Activated CD8-positive, alpha-beta memory T cell treated with anti-CD3 and anti-CD28 coated beads, Interleukin-2, amount 10 ng/mL, durations not matched to agents 7 days and 5 days (primary cell): ENCODE results near the gene NFASC. TPM values are rescaled to one million over a fixed set of nuclear protein-coding genes. Genes with fewer than 3 reads are reported as not detected.

ENCODE experiments used
- ATAC-seq: fragments of 150-1000 bp; cut with Tn5 transposase; one replicate; pipeline ENCODE4 v1.10.0; 2021; ENCODE audit warnings: moderate library complexity
- CTCF ChIA-PET: fragments of 350-600 bp; sonication (Branson Sonifier 250); formaldehyde crosslinking; loops from one replicate; lab custom pipeline; 2021; ENCODE audit warnings: antibody characterized with exemption; lab: Charles Lee
- DNase-seq: peaks from one replicate; pipeline ENCODE4 v3.0.0-alpha.2; 2020
- H3K27ac Mint-ChIP-seq: one replicate; pipeline ENCODE4 v1.8.0; 2021; ENCODE audit warnings: mild to moderate bottlenecking, mixed read lengths
- H3K27me3 Mint-ChIP-seq: one replicate; pipeline ENCODE4 v1.8.0; 2021; ENCODE audit warnings: mixed read lengths
- H3K36me3 Mint-ChIP-seq: one replicate; pipeline ENCODE4 v1.8.0; 2021; ENCODE audit warnings: mild to moderate bottlenecking, mixed read lengths
- H3K4me1 Mint-ChIP-seq: one replicate; pipeline ENCODE4 v1.8.0; 2021; ENCODE audit warnings: mixed read lengths
- H3K4me3 Mint-ChIP-seq: one replicate; pipeline ENCODE4 v1.8.0; 2021; ENCODE audit warnings: mild to moderate bottlenecking, moderate library complexity, mixed read lengths
- H3K9me3 Mint-ChIP-seq: one replicate; pipeline ENCODE4 v1.8.0; 2022; ENCODE audit warnings: low read depth, mixed read lengths
- total RNA-seq, 2 experiments: library from RNA; stranded (reverse); gene quantifications; one replicate each; pipeline ENCODE4 v1.2.3, GENCODE V29; 2021

The NFASC gene
- total RNA-seq, 2 experiments from 2014 or later: 0.14 to 0.23 TPM

DNA sequence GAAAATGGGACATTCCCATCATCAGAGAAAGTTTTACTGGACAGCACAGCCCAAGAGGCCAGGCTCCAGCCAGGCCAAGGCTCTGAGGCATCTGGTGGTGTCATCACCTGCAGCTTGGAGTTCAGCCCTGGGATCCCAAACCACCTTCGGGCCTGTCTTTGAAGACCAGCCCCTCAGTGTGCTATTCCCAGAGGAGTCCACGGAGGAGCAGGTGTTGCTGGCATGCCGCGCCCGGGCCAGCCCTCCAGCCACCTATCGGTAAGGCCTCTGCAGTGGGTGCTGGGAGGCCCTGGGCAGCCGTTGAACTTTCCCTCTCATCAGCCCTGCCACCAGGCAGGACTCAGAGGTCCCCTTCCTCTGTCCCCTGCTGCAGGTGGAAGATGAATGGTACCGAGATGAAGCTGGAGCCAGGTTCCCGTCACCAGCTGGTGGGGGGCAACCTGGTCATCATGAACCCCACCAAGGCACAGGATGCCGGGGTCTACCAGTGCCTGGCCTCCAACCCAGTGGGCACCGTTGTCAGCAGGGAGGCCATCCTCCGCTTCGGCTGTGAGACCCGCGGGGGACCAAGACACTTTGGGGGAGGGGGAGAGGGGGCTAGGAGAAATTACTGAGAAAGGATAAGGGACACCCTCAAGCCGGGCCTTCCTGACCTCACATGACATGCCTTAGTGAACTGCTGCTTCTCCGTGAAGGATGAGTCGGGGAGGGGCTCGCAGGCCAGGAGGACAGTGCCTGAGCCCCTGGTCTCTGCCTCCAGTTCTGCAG is 187.3 kb downstream of the NFASC start:
- Mint-ChIP-seq H3K4me3 (no peak overlapping the region), H3K4me1 (no peaks in the 10 kb centered on the region), H3K9me3 (no peaks in the 10 kb centered on the region), H3K36me3 (no peaks in the 10 kb centered on the region), H3K27ac (no peak overlapping the region), H3K27me3 (no peaks in the 10 kb centered on the region)
- CTCF ChIA-PET: no interaction called here
- no peak for DNase-seq
- ATAC-seq: no peak

DNA sequence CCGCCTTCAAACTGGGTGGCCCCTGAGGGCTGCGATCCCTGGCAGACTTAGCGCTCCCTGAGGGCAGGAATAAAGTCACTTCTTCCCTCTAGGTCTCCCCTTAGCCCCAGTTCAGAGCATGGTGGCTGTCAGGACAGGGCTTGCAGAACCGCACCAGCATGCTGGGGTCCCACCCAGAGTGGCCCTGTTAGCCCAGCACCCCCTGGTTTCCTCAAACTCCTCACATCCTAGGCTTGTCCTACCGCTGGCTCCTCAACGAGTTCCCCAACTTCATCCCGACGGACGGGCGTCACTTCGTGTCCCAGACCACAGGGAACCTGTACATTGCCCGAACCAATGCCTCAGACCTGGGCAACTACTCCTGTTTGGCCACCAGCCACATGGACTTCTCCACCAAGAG is 188.2 kb downstream of the NFASC start:
- Mint-ChIP-seq H3K27me3 (no peaks in the 10 kb centered on the region), H3K9me3 (no peaks in the 10 kb centered on the region), H3K27ac (no peak overlapping the region), H3K36me3 (no peaks in the 10 kb centered on the region), H3K4me3 (no peak overlapping the region), H3K4me1 (no peaks in the 10 kb centered on the region)
- CTCF ChIA-PET: no interaction called here
- DNase-seq (no peak), ATAC-seq (no peak)

DNA sequence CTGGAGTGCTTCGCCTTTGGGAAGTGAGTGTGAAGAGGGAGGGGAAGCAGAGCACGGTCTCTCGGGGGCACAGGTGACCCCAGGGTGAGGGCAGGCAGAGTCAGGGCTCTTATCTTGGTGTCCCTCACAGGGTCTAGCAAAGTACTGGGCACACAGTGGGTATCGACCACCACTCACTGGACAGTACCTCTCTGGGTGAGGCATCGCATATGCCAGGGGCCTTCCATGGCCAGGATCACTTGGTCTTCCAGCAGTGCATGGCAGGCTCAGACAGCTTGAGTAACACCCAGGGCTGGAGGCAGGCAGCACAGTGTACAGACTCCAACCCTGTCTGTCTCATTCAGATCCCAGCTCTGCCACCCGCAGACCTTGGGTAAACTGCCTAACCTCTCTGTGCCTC is 189.0 kb downstream of the NFASC start:
- Mint-ChIP-seq H3K27me3 (no peaks in the 10 kb centered on the region), H3K36me3 (no peaks in the 10 kb centered on the region), H3K9me3 (no peaks in the 10 kb centered on the region), H3K4me1 (no peaks in the 10 kb centered on the region), H3K27ac (no peak overlapping the region), H3K4me3 (no peak overlapping the region)
- DNase-seq (no peak), ATAC-seq (no peak)
- CTCF ChIA-PET: no interaction called here

DNA sequence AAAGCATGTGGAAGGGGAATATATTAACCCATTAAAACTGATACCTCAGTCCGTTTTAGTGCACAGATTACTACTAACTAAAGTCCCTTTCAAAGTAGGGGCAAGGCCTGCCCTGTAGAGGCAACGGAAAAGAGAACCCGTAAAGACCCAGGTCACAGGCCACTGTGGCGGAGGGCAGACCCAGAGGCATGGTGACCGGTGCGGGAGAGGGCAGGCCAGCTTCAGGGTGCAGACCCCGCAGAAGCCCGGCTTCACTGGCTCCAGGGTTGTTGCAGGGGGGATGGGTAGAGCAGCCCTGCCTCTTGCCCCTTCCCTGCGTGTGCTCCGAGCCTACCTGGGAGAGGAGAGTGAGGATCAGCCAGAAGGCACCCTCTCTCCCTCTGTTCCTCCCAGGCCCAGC is 190.1 kb downstream of the NFASC start:
- Mint-ChIP-seq H3K9me3 (no peaks in the 10 kb centered on the region), H3K36me3 (no peaks in the 10 kb centered on the region), H3K27ac (no peak overlapping the region), H3K4me1 (no peaks in the 10 kb centered on the region), H3K27me3 (no peaks in the 10 kb centered on the region), H3K4me3 (no peak overlapping the region)
- CTCF ChIA-PET: interaction anchor here (1.2 to 3.9 kb wide), 26 partner anchors 9 to 293 kb away, joined by 3 to 103 read pairs (median 7); partner anchors contain the start of genes RBBP5 and TMEM81
- ATAC-seq (no peak), DNase-seq (no peak)

DNA sequence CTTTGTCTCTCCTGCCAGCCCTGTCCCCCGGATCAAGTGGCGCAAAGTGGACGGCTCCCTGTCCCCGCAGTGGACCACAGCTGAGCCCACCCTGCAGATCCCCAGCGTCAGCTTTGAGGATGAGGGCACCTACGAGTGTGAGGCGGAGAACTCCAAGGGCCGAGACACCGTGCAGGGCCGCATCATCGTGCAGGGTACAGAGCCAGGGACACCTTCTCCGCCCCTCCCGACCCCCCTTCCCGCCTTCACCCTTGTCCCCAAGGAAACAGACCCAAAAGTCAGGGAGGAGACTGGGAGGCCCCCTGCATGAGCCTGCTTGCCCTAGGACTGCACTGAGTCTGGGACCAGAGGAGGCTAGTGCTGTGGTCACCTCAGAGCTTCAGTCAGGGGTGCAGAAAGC is 190.6 kb downstream of the NFASC start:
- Mint-ChIP-seq H3K27me3 (no peaks in the 10 kb centered on the region), H3K4me1 (no peaks in the 10 kb centered on the region), H3K27ac (no peak overlapping the region), H3K36me3 (no peaks in the 10 kb centered on the region), H3K9me3 (no peaks in the 10 kb centered on the region), H3K4me3 (no peak overlapping the region)
- no peak for DNase-seq
- CTCF ChIA-PET: interaction anchor here (0.6 to 3.9 kb wide), 55 partner anchors 10 to 293 kb away, joined by 3 to 103 read pairs (median 5); partner anchors contain the start of genes RBBP5 and TMEM81
- peak; percentile 12 for ATAC-seq

DNA sequence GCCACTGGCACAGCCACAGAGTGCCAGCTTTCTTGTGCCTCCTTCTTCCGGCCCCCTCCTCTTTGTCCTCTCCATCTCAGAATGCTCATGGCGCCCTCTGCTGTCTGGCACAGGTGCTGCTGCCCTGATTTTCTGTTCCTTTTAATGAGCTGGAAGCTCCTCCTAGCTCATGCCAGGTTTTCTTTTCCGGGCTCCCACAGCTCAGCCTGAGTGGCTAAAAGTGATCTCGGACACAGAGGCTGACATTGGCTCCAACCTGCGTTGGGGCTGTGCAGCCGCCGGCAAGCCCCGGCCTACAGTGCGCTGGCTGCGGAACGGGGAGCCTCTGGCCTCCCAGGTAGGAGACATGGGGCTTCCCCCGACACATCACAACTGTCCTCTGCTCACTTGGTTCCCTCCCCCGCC is 191.0 kb downstream of the NFASC start:
- peak; percentile 81 for DNase-seq
- Mint-ChIP-seq H3K4me1 (no peaks in the 10 kb centered on the region), H3K27me3 (no peaks in the 10 kb centered on the region), H3K27ac (no peak overlapping the region), H3K36me3 (no peaks in the 10 kb centered on the region), H3K4me3 (no peak overlapping the region), H3K9me3 (no peaks in the 10 kb centered on the region)
- CTCF ChIA-PET: interaction anchor here (0.6 to 3.9 kb wide), 68 partner anchors 10 to 850 kb away, joined by 3 to 103 read pairs (median 4); partner anchors contain the start of genes RBBP5 and TMEM81
- ATAC-seq: peak; percentile 61

DNA sequence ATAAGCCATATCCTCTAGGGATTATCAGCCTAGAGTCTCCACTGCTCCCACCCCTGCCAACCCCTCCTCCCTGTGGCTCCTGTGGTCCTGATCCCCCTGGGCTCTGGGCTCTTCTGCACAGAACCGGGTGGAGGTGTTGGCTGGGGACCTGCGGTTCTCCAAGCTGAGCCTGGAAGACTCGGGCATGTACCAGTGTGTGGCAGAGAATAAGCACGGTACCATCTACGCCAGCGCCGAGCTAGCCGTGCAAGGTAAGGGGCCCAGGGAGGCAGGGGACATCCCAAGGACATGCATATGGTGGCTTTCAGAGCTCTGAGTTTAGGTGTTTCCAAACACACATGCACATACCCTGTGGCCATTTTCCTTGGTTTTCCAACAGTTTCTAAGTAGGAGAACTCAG is 191.7 kb downstream of the NFASC start:
- ATAC-seq (no peak), DNase-seq (no peak)
- no peaks in the 10 kb centered on the region for H3K9me3 Mint-ChIP-seq
- no peaks in the 10 kb centered on the region for H3K27me3 Mint-ChIP-seq
- no peak overlapping the region for H3K27ac Mint-ChIP-seq
- CTCF ChIA-PET: interaction anchor here (0.6 to 3.9 kb wide), 38 partner anchors 9 to 496 kb away, joined by 3 to 103 read pairs (median 6); partner anchors contain the start of genes RBBP5 and TMEM81
- H3K4me3 Mint-ChIP-seq: no peak overlapping the region
- H3K4me1 Mint-ChIP-seq: no peaks in the 10 kb centered on the region
- no peaks in the 10 kb centered on the region for H3K36me3 Mint-ChIP-seq

DNA sequence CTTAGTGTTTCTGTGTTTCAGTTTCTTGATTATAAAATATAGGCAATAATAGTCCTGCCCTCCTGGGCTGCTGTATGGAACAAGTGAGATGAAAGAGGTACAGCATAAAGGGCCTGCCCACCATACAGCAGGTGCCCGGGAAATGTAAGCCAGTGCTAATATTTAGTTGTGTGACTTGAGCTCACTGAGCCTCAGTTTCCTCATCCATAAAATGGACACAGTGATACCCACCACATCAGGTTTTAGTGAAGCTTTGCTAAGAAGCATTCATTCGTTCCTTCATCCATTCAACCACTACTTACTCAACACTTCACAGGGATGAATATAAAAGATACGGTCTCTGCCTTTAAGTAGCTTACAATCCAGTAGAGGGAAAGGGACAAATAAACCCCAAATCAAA is 192.2 kb downstream of the NFASC start:
- Mint-ChIP-seq H3K4me3 (no peak overlapping the region), H3K27ac (no peak overlapping the region), H3K4me1 (no peaks in the 10 kb centered on the region), H3K9me3 (no peaks in the 10 kb centered on the region), H3K27me3 (no peaks in the 10 kb centered on the region), H3K36me3 (no peaks in the 10 kb centered on the region)
- no peak for ATAC-seq
- CTCF ChIA-PET: interaction anchor here (0.6 to 3.9 kb wide), 16 partner anchors 8 to 210 kb away, joined by 3 to 103 read pairs (median 10); partner anchors contain the start of gene TMEM81
- DNase-seq: no peak

DNA sequence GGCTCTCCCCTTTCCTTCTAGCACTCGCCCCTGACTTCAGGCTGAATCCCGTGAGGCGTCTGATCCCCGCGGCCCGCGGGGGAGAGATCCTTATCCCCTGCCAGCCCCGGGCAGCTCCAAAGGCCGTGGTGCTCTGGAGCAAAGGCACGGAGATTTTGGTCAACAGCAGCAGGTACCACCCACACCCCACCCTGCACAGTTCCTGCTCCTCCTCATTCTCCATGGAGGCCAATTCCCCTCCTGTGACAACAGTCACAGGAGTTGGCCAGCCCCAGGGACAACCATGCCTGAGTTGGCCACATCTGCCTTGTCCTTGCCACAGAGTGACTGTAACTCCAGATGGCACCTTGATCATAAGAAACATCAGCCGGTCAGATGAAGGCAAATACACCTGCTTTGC is 193.6 kb downstream of the NFASC start:
- no peak overlapping the region for H3K27ac Mint-ChIP-seq
- H3K4me3 Mint-ChIP-seq: no peak overlapping the region
- H3K4me1 Mint-ChIP-seq: no peaks in the 10 kb centered on the region
- no peaks in the 10 kb centered on the region for H3K36me3 Mint-ChIP-seq
- CTCF ChIA-PET: interaction anchor here (0.6 to 3.9 kb wide), 2 partner anchors 18 to 652 kb away, joined by 3 to 28 read pairs; partner anchors contain the start of gene TMEM81
- H3K27me3 Mint-ChIP-seq: no peaks in the 10 kb centered on the region
- no peaks in the 10 kb centered on the region for H3K9me3 Mint-ChIP-seq
- no peak for ATAC-seq
- no peak for DNase-seq

DNA sequence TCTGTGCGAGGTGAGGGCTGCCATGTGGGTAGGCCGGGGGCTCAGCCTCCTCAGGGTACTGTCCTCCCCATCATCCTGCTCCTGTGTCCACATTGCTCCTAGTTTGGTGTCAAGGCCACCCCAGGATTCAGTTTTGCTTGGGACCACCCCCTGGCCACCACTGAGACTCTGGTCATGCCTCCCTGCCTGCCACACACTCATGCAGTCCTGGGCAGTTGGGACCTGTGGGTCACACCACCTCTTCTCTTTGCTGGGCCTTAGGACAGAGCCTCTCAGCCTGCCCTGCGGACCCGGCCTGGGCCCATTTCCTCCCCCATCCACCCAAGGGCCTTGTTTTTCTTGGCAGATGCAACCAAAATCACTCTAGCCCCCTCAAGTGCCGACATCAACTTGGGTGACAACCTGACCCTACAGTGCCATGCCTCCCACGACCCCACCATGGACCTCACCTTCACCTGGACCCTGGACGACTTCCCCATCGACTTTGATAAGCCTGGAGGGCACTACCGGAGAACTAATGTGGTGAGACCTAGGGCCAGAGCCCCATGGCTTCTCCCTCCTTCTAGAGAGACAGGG is 194.2 kb downstream of the NFASC start:
- Mint-ChIP-seq H3K27ac (no peak overlapping the region), H3K9me3 (no peaks in the 10 kb centered on the region), H3K27me3 (no peaks in the 10 kb centered on the region), H3K4me3 (no peak overlapping the region), H3K4me1 (no peaks in the 10 kb centered on the region), H3K36me3 (no peaks in the 10 kb centered on the region)
- CTCF ChIA-PET: no interaction called here
- DNase-seq: no peak
- ATAC-seq: no peak

DNA sequence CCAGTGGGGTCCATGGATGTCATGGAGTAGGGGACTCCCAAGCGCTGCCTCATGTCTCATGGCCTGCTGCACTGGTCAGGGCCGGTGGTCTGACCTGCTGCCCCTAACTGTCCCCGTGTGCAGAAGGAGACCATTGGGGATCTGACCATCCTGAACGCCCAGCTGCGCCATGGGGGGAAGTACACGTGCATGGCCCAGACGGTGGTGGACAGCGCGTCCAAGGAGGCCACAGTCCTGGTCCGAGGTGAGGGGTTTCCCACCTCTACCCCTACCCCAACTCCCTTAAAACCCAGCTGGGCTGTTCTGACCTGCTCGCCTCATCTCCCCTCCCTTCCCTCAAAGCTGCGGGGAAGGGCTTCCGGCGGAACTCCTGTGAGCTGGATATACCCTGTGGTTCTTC is 195.0 kb downstream of the NFASC start:
- Mint-ChIP-seq H3K9me3 (no peaks in the 10 kb centered on the region), H3K27ac (no peak overlapping the region), H3K4me1 (no peaks in the 10 kb centered on the region), H3K27me3 (no peaks in the 10 kb centered on the region), H3K36me3 (no peaks in the 10 kb centered on the region), H3K4me3 (no peak overlapping the region)
- ATAC-seq: no peak
- CTCF ChIA-PET: interaction anchor here (1.2 kb wide), 1 partner anchor 76 kb away, joined by 5 read pairs; no protein-coding TSS in a partner anchor
- DNase-seq: no peak

DNA sequence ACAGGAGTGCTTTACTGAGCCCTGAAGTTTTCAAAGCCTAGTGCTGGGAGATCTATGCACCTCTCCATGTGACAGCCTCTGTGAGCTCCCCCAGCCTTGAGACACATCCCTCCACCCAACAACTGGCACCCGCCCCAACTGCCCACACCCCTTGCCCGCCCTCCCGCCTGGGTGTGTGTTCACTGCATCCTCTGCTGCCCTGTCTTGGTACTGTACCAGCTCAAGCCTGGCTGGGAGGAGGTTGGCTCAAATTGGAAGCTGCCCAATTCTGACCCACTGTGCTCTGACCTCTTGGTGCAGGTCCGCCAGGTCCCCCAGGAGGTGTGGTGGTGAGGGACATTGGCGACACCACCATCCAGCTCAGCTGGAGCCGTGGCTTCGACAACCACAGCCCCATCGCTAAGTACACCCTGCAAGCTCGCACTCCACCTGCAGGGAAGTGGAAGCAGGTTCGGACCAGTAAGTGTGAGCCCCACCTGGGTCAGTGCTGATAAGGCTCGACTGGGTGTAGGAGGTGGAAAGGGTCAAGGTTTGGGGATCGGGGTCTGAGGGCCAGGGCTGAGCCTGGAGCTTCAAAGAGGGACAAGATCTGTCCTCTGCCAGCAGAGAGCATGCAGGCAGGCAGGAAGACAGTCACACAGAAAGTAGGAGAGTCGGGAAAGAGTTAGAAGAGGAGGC is 195.6 kb downstream of the NFASC start:
- CTCF ChIA-PET: interaction anchor here (1.2 kb wide), 1 partner anchor 77 kb away, joined by 5 read pairs; no protein-coding TSS in a partner anchor
- Mint-ChIP-seq H3K36me3 (no peaks in the 10 kb centered on the region), H3K27me3 (no peaks in the 10 kb centered on the region), H3K9me3 (no peaks in the 10 kb centered on the region), H3K4me3 (no peak overlapping the region), H3K4me1 (no peaks in the 10 kb centered on the region), H3K27ac (no peak overlapping the region)
- no peak for ATAC-seq
- DNase-seq: no peak

DNA sequence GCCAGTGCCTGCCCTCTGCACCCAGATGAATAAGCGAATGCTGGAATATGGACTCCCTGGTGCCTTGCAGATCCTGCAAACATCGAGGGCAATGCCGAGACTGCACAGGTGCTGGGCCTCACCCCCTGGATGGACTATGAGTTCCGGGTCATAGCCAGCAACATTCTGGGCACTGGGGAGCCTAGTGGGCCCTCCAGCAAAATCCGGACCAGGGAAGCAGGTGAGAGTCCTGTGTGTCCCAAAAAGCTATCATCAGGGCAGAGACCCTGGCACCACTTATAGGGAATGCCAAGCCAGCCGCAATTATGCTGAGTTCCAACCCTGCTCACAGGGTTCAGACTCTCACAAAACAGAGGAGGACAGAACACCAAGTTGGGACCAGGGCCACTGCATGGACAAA is 196.4 kb downstream of the NFASC start:
- no peak for ATAC-seq
- H3K27ac Mint-ChIP-seq: no peak overlapping the region
- no peak overlapping the region for H3K4me3 Mint-ChIP-seq
- H3K9me3 Mint-ChIP-seq: no peaks in the 10 kb centered on the region
- H3K27me3 Mint-ChIP-seq: no peaks in the 10 kb centered on the region
- no peak for DNase-seq
- no peaks in the 10 kb centered on the region for H3K4me1 Mint-ChIP-seq
- CTCF ChIA-PET: no interaction called here
- H3K36me3 Mint-ChIP-seq: no peaks in the 10 kb centered on the region
